Upper lobe of left lung (tissue), 6 donors: Measurements from ENCODE around the gene GP1BA. TPM values are rescaled to one million over a fixed set of nuclear protein-coding genes. Genes with fewer than 3 reads are reported as not detected.
A peak's percentile ranks its signal among the peaks of the same experiment; 100 is the strongest.

Experiments
- ATAC-seq, 2 donors: fragments of 200-7000 bp; cut with Tn5 transposase; one replicate each; pipeline ENCODE4 v1.9.1; 2022; ENCODE audit warnings: mild to moderate bottlenecking in 2 of 2, moderate library complexity in 2 of 2; ENCODE audit not compliant: low FRiP score in 2 of 2
- DNase-seq, 2 donors: peaks; one replicate each; pipeline ENCODE4 v3.0.0-alpha.2; 2019 to 2020
- H3K27ac ChIP-seq, 4 donors: fragments of 200-600 bp; sonication (generic); one replicate each; pipeline ENCODE4 v1.5.1; 2016 to 2019
- H3K27me3 ChIP-seq, 4 donors: fragments of 200-600 bp; sonication (generic); one replicate each; pipeline ENCODE4 v1.5.1; 2017 to 2019
- H3K36me3 ChIP-seq, 4 donors: fragments of 200-600 bp; sonication (generic); one replicate each; pipeline ENCODE4 v1.5.1; 2016 to 2019
- H3K4me1 ChIP-seq, 4 donors: fragments of 200-600 bp; sonication (generic); one replicate each; pipeline ENCODE4 v1.5.1; 2018 to 2019
- H3K4me3 ChIP-seq, 4 donors: fragments of 200-600 bp; sonication (generic); one replicate each; pipeline ENCODE4 v1.5.1; 2017 to 2019; ENCODE audit warnings: mild to moderate bottlenecking in 2 of 4, moderate library complexity in 1 of 4
- H3K9me3 ChIP-seq, 4 donors: fragments of 200-600 bp; sonication (generic); one replicate each; pipeline ENCODE4 v1.5.1; 2018 to 2019
- EP300 ChIP-seq, 4 donors: sonication (generic); formaldehyde crosslinking; IDR thresholded peaks; one replicate each; pipeline ENCODE4 v1.5.1; 2017; ENCODE audit warnings: antibody characterized with exemption in 4 of 4, control low read depth in 2 of 4
- POLR2A ChIP-seq, 4 donors: fragments of 450-650 bp; IDR thresholded peaks; one replicate each; pipeline ENCODE4 v1.5.1; 2016 to 2017; ENCODE audit warnings: antibody characterized with exemption in 4 of 4, mild to moderate bottlenecking in 2 of 4
- POLR2AphosphoS5 ChIP-seq, 2 donors: sonication (generic); formaldehyde crosslinking; IDR thresholded peaks; one replicate each; pipeline ENCODE4 v1.5.1; 2017; ENCODE audit warnings: antibody characterized with exemption in 2 of 2
- WGBS, 2 donors: methylation state at CpG; one replicate each; pipeline ENCODE4 v1.1.5; 2017 to 2018; 5-methylcytosine and 5-hydroxymethylcytosine counted together
- total RNA-seq, 6 donors: library from RNA; depleted of rRNA in 4 of 6; stranded (reverse); fragments of >200 nt in 4 of 6; gene quantifications; one replicate each; pipeline versions ENCODE4 v1.1.0 to v1.2.1, GENCODE V29; 2016 to 2021
- TF ChIP-seq, protein P1 (sequence below), 6 experiments: fragments of 450-650 bp in 4 of 6; fragments of 200-600 bp in 2 of 6; sonication (generic) in 2 of 6; IDR thresholded peaks; one replicate each; pipeline ENCODE4 v1.5.1; 2016 to 2019; ENCODE audit warnings: antibody characterized with exemption in 6 of 6
- donor health status: DM: no; HTN: no; CAD: no; lungs with moderate emphysema.
- donor health status: DM: no; HTN: yes; CAD: no; lungs with severe emphysema.

The GP1BA gene
- 1 to 10 TPM in 1 of 6 donors, under 1 TPM in 4, not detected in 1; 0.23 to 1.4 (median 0.59) TPM for total RNA-seq

DNA sequence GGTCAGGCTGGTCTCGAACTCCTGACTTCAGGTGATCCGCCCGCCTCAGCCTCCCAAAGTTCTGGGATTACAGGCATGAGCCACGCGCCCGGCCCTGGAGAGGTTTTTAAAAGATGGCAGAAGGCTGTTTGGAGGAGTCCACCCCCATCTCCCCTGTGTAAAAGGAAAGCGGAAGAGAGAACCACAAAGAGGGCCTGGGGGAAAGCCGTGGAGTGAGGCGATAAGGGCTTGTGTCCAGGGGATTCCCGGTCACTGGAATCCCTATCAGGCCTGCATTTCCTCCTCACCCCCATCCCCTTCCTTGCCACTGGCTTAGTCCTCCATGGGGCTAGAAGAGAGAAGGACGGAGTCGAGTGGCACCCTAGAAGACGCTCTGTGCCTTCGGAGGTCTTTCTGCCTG lies at the start of gene GP1BA:
Gene GP1BA (plus strand): TSS at position 315 of the 400 bp plus-strand sequence. CDS start 328 bp downstream, outside the sequence.
- ATAC-seq (no peak), DNase-seq (no peak)
- Histone ChIP-seq H3K4me1 (peaks cover 5 to 13% (median 8%) of the 10 kb centered on the region in 4 donors), H3K36me3 (peaks cover 2 to 9% (median 4%) of the 10 kb centered on the region in 4 donors), H3K4me3 (no peak within 1 kb of the TSS), H3K27me3 (no peaks in the 10 kb centered on the region), H3K9me3 (no peaks in the 10 kb centered on the region), H3K27ac (no peak within 1 kb of the TSS)
- TF ChIP-seq, protein P1, sequence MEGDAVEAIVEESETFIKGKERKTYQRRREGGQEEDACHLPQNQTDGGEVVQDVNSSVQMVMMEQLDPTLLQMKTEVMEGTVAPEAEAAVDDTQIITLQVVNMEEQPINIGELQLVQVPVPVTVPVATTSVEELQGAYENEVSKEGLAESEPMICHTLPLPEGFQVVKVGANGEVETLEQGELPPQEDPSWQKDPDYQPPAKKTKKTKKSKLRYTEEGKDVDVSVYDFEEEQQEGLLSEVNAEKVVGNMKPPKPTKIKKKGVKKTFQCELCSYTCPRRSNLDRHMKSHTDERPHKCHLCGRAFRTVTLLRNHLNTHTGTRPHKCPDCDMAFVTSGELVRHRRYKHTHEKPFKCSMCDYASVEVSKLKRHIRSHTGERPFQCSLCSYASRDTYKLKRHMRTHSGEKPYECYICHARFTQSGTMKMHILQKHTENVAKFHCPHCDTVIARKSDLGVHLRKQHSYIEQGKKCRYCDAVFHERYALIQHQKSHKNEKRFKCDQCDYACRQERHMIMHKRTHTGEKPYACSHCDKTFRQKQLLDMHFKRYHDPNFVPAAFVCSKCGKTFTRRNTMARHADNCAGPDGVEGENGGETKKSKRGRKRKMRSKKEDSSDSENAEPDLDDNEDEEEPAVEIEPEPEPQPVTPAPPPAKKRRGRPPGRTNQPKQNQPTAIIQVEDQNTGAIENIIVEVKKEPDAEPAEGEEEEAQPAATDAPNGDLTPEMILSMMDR (IDR thresholded peaks at IDR 0.05) = no peak
- TF ChIP-seq POLR2A (IDR thresholded peaks at IDR 0.05) = no peak
- no peak for TF ChIP-seq POLR2AphosphoS5 (IDR thresholded peaks at IDR 0.05)
- TF ChIP-seq EP300 (IDR thresholded peaks at IDR 0.05) = no peak
- 75 to 80% methylated on average over 14 of the region's 14 CpGs for WGBS, 2 donors

GRCh38 chr17:4884489-4884888 lies 47.6 kb upstream of the GP1BA start:
- WGBS, 2 donors = 100% methylated on average over 4 of the region's 4 CpGs
- Histone ChIP-seq H3K4me1 (peaks cover 0 to 3% (median 0%) of the 10 kb centered on the region in 4 donors), H3K27me3 (no peaks in the 10 kb centered on the region), H3K36me3 (peaks cover 13 to 73% (median 54%) of the 10 kb centered on the region in 4 donors), H3K27ac (no peak overlapping the region), H3K4me3 (no peak overlapping the region), H3K9me3 (no peaks in the 10 kb centered on the region)
- TF ChIP-seq, protein P1 (IDR thresholded peaks at IDR 0.05) = no peak
- TF ChIP-seq POLR2AphosphoS5 (IDR thresholded peaks at IDR 0.05) (no peak), EP300 (IDR thresholded peaks at IDR 0.05) (no peak), POLR2A (IDR thresholded peaks at IDR 0.05) (no peak)
- no peak for ATAC-seq
- no peak for DNase-seq

GRCh38 chr17:4886830-4887229 lies 45.2 kb upstream of the GP1BA start:
- TF ChIP-seq EP300 (IDR thresholded peaks at IDR 0.05) (no peak), POLR2AphosphoS5 (IDR thresholded peaks at IDR 0.05) (no peak), POLR2A (IDR thresholded peaks at IDR 0.05) (no peak)
- TF ChIP-seq, protein P1 (IDR thresholded peaks at IDR 0.05) = no peak
- H3K27me3 ChIP-seq = no peaks in the 10 kb centered on the region
- H3K4me3 ChIP-seq = no peak overlapping the region
- peaks cover 0 to 2% (median 0%) of the 10 kb centered on the region in 4 donors for H3K4me1 ChIP-seq
- peaks cover 24 to 80% (median 69%) of the 10 kb centered on the region in 4 donors for H3K36me3 ChIP-seq
- WGBS, 2 donors = 96 to 99% methylated on average over 11 of the region's 12 CpGs
- ATAC-seq = no peak
- H3K9me3 ChIP-seq = no peaks in the 10 kb centered on the region
- no peak overlapping the region for H3K27ac ChIP-seq
- DNase-seq = no peak

DNA sequence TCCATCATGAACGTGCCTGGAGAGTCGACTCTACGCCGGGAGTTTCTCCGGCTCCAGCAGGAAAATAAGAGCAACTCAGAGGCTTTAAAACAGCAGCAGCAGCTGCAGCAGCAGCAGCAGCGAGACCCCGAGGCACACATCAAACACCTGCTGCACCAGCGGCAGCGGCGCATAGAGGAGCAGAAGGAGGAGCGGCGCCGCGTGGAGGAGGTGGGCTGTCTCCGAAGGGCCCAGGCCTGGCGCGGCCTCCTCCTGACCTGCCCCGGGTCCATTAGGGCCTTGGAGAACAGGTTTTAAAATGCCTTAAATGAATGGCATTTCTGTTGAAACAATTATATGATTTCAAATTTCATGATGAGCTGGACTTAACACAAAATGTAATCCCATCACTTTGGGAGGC lies 44.5 kb upstream of the GP1BA start:
- Histone ChIP-seq H3K36me3 (peaks cover 27 to 83% (median 76%) of the 10 kb centered on the region in 4 donors), H3K4me1 (no peaks in the 10 kb centered on the region), H3K27ac (no peak overlapping the region), H3K9me3 (no peaks in the 10 kb centered on the region), H3K27me3 (no peaks in the 10 kb centered on the region), H3K4me3 (no peak overlapping the region)
- ATAC-seq (no peak), DNase-seq (peak in 1 of 2 donors; percentile 76)
- WGBS, 2 donors = 94 to 95% methylated on average over 15 to 18 of the region's 18 CpGs
- TF ChIP-seq, protein P1 (IDR thresholded peaks at IDR 0.05) = no peak
- TF ChIP-seq POLR2AphosphoS5 (IDR thresholded peaks at IDR 0.05) = no peak
- TF ChIP-seq EP300 (IDR thresholded peaks at IDR 0.05) = no peak
- TF ChIP-seq POLR2A (IDR thresholded peaks at IDR 0.05) = no peak
